ENCODE data around the gene YAF2.
"Not testable (repeated sequence)": the region's sequence is repeated elsewhere in the genome, so short reads cannot be mapped to it uniquely, and the experiment has no call there.

YAF2 gene

GRCh38 chr12:42255221-42255865, 17.3 kb upstream of the YAF2 start:
- DNase-seq (ENCODE audit: low read depth in 2 of 2), result no peak

GRCh38 chr12:42252645-42253044, 14.6 kb upstream of the YAF2 start:
- not testable (repeated sequence) for DNase-seq (ENCODE audit: low read depth in 2 of 2)

GRCh38 chr12:42249033-42249432, 11.0 kb upstream of the YAF2 start:
- not testable (repeated sequence) for DNase-seq (ENCODE audit: low read depth in 2 of 2)

- DNase-seq (ENCODE audit: low read depth in 2 of 2), result no peak
These were observed 2.2 kb upstream of the YAF2 start for GRCh38 chr12:42240131-42240750.

GRCh38 chr12:42237853-42238239, 202 bp downstream of the YAF2 start:
- peak in 1 of 2 donors; percentile 2 for DNase-seq (ENCODE audit: low read depth in 2 of 2)

GRCh38 chr12:42237052-42237852, 796 bp downstream of the YAF2 start:
- DNase-seq (ENCODE audit: low read depth in 2 of 2), result peak; percentile 29 to 37

- DNase-seq (ENCODE audit: low read depth in 2 of 2), result no peak
These were observed 2.0 kb downstream of the YAF2 start for GRCh38 chr12:42236017-42236416.

GRCh38 chr12:42235426-42235825, 2.6 kb downstream of the YAF2 start:
- no peak for DNase-seq (ENCODE audit: low read depth in 2 of 2)

GRCh38 chr12:42234970-42235369, 3.1 kb downstream of the YAF2 start:
- DNase-seq (ENCODE audit: low read depth in 2 of 2), result no peak

- DNase-seq (ENCODE audit: low read depth in 2 of 2), result not testable (repeated sequence)
These were observed 10.5 kb downstream of the YAF2 start for GRCh38 chr12:42227525-42227924.

GRCh38 chr12:42224501-42224900, 13.5 kb downstream of the YAF2 start:
- DNase-seq (ENCODE audit: low read depth in 2 of 2), result not testable (repeated sequence)

- no peak for DNase-seq (ENCODE audit: low read depth in 2 of 2)
These were observed 15.3 kb downstream of the YAF2 start for GRCh38 chr12:42222724-42223123.

- no peak for DNase-seq (ENCODE audit: low read depth in 2 of 2)
These were observed 16.3 kb downstream of the YAF2 start for GRCh38 chr12:42221726-42222125.

- DNase-seq (ENCODE audit: low read depth in 2 of 2), result no peak
These were observed 20.4 kb downstream of the YAF2 start for GRCh38 chr12:42217656-42218055.

GRCh38 chr12:42216737-42217136, 21.3 kb downstream of the YAF2 start:
- no peak for DNase-seq (ENCODE audit: low read depth in 2 of 2)

GRCh38 chr12:42215759-42216158, 22.3 kb downstream of the YAF2 start:
- DNase-seq (ENCODE audit: low read depth in 2 of 2), result not testable (repeated sequence)

GRCh38 chr12:42213954-42214426, 24.1 kb downstream of the YAF2 start:
- no peak for DNase-seq (ENCODE audit: low read depth in 2 of 2)

GRCh38 chr12:42213023-42213422, 25.0 kb downstream of the YAF2 start:
- DNase-seq (ENCODE audit: low read depth in 2 of 2), result no peak

- no peak for DNase-seq (ENCODE audit: low read depth in 2 of 2)
These were observed 29.5 kb downstream of the YAF2 start for GRCh38 chr12:42208574-42208973.

- no peak for DNase-seq (ENCODE audit: low read depth in 2 of 2)
These were observed 33.2 kb downstream of the YAF2 start for GRCh38 chr12:42204819-42205218.

- DNase-seq (ENCODE audit: low read depth in 2 of 2), result no peak
These were observed 33.7 kb downstream of the YAF2 start for GRCh38 chr12:42204362-42204761.

GRCh38 chr12:42201063-42201462, 37.0 kb downstream of the YAF2 start:
- DNase-seq (ENCODE audit: low read depth in 2 of 2), result no peak

GRCh38 chr12:42199007-42199406, 39.0 kb downstream of the YAF2 start:
- DNase-seq (ENCODE audit: low read depth in 2 of 2), result no peak
